ENCODE measurements around the gene NHS. TPM values are rescaled to one million over a fixed set of nuclear protein-coding genes. Genes with fewer than 3 reads are reported as not detected.

NHS gene
- total and polyA plus RNA-seq, 2 of the 13 experiments (the other 11 are each of a cell fraction or from before 2014, with no cell fraction given), result 0.02 TPM; not detected in 1

GRCh38 chrX:17368002-17368401, 7.0 kb upstream of the NHS start (continued):
- TF ChIP-seq AFF4 (CRISPR knock-in tag; IDR thresholded peaks at IDR 0.05), result no peak
- TF ChIP-seq RORA (CRISPR knock-in tag; IDR thresholded peaks at IDR 0.05), result no peak
- TF ChIP-seq ZNF292 (CRISPR knock-in tag; IDR thresholded peaks at IDR 0.05; ENCODE audit: borderline replicate concordance, low read depth), result no peak
- TF ChIP-seq ZBTB39 (CRISPR knock-in tag; IDR thresholded peaks at IDR 0.05), result no peak
- TF ChIP-seq ZNF598 (CRISPR knock-in tag; IDR thresholded peaks at IDR 0.05; ENCODE audit: borderline replicate concordance), result no peak
- TF ChIP-seq GRHL1 (CRISPR knock-in tag; conservative IDR thresholded peaks at IDR 0.05), result no peak
- no peak for TF ChIP-seq TRIM22 (IDR thresholded peaks at IDR 0.05)
